GM19193 (cell line): ENCODE results near the gene KIAA1755.

Experiments used
- POLR2A ChIP-seq: IDR thresholded peaks from 4 replicates; pipeline ENCODE4 v1.6.1; 2011; ENCODE audit not compliant: insufficient read depth, insufficient read length; ENCODE audit errors: extremely low read depth

KIAA1755 gene

DNA sequence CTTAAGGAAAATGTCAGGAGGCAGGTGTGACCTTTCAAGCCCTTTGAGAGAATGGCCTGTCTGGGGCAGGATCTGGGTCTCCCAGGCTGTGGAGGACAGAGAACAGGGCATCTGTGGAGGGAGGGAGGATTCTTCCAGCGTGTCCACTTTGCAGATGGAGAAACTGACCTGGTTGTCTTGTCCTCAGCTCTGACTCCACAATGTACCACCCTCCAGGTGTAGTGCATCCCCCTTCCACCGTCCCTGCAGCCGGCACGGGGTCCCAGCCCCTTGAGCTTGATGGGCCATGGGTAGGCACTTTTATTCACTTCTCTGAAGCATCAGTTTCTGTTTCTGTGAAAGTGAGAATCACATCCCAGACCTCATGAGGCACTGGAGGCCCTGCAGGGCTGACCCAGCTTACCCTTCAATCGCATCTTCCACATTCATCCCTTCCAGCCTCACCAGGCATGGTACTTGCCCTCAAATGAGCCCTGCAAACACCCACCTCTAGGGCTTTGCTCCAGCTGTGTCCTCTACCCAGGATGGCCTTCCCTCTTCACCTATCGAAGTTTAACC lies 90.8 kb downstream of the KIAA1755 start:
- no peak for TF ChIP-seq POLR2A

DNA sequence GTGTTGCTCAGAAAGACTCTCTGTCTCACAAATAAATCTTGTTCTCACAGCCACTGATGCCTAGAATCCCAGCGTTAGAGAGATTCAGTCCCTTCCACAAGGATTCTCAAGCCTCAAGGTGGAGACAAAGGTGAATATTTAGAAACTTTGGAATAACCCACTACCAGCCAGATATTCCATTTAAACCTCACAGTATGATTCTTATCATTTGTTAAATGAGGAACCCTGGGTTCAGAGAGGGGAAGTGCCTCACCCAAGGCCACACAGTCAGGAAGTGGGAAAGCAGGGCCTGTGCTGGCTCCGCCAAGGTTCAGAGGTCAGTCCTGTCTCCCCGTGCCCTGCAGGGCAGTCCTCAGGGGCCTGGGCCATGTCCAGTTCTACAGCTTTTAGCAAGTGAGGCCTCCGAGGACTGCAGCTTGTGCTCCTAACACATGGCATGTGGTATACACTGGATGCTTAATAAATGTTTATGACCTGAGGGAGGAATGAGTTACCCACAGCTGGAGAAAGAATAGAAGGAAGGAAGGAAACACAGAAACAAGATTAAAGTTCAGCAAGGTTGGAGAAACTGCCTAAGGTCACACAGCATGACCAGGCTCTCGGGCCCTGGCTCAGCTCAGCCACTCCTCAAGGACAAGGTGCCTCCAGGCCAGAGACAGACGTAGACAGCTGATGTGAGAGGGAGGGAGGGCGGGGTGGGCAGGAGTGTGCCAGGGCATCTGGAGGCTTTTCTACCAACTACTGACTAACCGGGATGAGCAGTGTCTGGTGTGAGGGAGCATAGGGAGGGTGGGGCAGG lies 91.5 kb downstream of the KIAA1755 start:
- TF ChIP-seq POLR2A: no peak

DNA sequence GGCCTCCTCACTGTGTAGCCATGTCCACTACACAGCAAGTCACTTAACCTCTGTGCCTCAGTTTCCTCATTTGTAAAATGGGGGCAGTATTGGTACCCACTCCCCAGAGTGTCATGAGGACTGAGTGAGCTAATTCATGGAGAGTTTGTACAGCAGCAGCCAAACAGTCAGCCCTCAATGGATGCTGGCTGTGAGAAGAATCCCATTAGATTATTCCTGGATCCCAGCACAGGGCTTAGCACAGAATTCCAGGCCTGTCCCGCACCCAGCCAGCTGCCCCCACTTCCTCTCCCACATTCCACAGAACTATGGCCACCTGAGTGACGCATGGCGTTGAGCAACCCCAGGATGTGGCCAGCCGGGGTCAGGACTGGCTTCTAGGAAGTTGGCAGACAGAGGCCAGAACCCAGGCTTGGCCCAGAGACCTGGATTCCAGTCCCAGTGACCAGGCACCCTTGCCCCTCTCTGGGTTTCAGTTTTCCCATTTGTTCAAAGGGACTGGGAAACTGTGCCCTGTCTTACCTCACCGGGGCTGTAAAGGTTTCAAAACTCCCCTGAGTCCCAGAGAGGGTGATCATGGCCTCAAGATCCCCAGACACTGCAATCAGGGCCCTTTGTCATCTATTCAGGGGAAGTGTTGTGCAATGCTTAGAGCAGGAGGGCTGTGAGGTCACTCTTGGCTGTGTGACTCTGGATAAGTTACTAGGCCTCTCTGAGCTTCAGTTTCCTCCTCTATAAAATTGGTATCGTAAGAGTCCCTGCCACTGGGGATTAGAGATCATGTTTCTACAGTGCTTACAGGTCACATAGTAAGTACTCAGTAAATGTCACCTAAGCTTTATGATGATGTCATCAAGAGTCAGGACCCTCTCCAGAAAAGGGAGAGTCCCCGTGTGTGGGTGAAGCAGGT lies 92.4 kb downstream of the KIAA1755 start:
- TF ChIP-seq POLR2A: no peak

DNA sequence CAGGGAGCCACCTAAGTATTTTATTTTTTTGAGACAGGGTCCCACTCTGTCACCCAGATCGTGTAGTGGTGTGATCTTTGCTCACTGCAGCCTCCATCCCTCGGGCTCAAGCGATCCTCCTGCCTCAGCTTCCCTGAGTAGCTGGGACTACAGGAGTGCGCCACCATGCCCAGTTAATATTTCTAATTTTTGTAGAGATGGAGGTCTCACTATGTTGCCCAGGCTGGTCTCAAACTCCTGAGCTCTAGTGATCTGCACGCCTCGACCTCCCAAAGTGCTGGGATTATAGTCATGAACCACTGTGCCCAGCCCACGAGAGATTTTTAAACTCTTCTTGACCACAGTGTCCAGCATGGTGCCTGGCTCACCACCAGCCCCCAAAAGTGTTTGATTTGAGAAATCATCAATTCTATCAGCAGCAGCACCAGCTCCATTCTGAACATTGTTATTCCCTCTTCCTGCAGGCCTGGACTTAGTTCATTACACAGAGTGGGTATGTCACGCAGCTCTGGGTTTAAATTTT lies 93.1 kb downstream of the KIAA1755 start:
- no peak for TF ChIP-seq POLR2A

GRCh38 chr20:38166703-38167233 lies 93.8 kb downstream of the KIAA1755 start:
- no peak for TF ChIP-seq POLR2A

GRCh38 chr20:38165966-38166702 lies 94.4 kb downstream of the KIAA1755 start:
- TF ChIP-seq POLR2A: no peak

GRCh38 chr20:38165089-38165965 lies 95.2 kb downstream of the KIAA1755 start, which contains the start of gene TGM2:
Gene TGM2, minus strand, starts transcription at chr20:38165270. Its CDS starts 72 bp downstream, at chr20:38165198.
- TF ChIP-seq POLR2A: no peak

DNA sequence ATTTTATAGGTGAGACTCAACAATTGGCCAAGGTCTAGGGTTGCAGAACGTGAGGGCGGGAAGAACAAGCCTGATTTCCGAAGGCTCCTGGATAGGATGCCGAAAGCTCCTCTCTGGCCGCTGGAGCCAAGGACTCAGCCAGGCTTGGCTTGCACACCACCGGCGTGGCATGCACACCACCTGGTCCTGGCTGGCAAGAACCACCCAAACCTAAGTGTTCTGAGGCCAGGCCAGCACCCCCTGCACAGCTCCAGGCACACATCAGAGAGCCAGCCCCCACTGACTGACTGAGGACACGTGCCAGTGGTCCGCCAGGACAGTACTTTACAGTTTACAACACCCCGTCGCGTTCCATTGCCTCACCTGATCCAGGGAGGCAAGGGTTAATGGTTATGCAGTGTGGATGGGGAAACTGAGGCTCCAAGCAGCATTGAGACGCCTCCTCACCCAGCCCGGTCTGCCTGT lies 95.9 kb downstream of the KIAA1755 start:
- no peak for TF ChIP-seq POLR2A

DNA sequence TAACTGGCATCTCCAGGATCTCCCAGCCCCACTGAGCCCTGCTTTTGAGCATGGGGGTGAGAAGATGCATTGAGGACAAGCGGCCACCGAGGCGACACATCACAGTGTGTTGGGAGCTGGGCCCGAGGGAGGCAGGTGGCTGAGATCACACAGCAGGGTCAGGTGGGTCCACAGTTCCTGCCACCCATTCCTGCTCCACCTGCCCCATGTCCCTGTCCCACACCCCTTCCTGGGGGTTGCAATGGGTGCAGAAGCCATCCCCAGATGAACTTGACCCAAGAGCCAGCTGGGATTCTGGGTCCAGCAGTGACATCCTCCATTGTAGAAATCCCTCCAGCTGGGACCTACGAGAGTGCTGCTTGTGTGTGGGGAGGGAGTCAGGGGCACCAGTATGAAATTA lies 96.5 kb downstream of the KIAA1755 start:
- no peak for TF ChIP-seq POLR2A

GRCh38 chr20:38162878-38163875 lies 97.4 kb downstream of the KIAA1755 start:
- TF ChIP-seq POLR2A: no peak

DNA sequence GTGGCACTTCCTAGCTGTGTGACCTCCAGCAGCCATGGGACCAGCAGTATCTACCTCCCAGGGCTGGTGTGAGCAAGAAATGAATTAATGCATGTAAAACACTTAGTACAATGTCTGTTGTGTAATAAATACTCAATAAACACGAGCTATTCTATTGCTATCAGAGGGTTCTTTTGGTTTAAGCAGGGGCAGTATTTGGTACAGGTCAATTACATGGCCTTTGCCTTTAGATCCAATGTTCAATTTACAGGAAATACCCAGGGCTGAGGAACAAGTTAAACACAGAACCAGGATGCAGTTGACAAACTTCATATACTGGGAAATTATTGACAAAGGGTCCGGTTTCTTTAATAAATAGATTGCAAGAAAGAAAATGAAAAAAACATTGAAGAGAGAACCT lies 98.4 kb downstream of the KIAA1755 start:
- no peak for TF ChIP-seq POLR2A

- TF ChIP-seq POLR2A: no peak
These were observed 99.1 kb downstream of the KIAA1755 start for GRCh38 chr20:38161412-38161774.
